Right renal pelvis (tissue), 4 donors: ENCODE measurements around the gene NPW. TPM values are rescaled to one million over a fixed set of nuclear protein-coding genes. Genes with fewer than 3 reads are reported as not detected.
"Not testable (repeated sequence)": the region's sequence is repeated elsewhere in the genome, so short reads cannot be mapped to it uniquely, and the experiment has no call there.

ENCODE experiments used
- DNase-seq, 4 donors: peaks; one replicate each; pipeline ENCODE4 v3.0.0-alpha.2; 2013; ENCODE audit warnings: low read depth in 4 of 4, low spot score in 3 of 4, missing footprints in 1 of 4
- polyA plus RNA-seq, 4 donors: library from polyadenylated mRNA; unstranded; fragments of 120-200 nt; gene quantifications; one replicate each; pipeline ENCODE4 v1.2.1, GENCODE V29; 2013; ENCODE audit not compliant: insufficient read length in 4 of 4

NPW gene
- polyA plus RNA-seq, 4 donors, result 3.8 to 10.3 (median 5.5) TPM

DNA sequence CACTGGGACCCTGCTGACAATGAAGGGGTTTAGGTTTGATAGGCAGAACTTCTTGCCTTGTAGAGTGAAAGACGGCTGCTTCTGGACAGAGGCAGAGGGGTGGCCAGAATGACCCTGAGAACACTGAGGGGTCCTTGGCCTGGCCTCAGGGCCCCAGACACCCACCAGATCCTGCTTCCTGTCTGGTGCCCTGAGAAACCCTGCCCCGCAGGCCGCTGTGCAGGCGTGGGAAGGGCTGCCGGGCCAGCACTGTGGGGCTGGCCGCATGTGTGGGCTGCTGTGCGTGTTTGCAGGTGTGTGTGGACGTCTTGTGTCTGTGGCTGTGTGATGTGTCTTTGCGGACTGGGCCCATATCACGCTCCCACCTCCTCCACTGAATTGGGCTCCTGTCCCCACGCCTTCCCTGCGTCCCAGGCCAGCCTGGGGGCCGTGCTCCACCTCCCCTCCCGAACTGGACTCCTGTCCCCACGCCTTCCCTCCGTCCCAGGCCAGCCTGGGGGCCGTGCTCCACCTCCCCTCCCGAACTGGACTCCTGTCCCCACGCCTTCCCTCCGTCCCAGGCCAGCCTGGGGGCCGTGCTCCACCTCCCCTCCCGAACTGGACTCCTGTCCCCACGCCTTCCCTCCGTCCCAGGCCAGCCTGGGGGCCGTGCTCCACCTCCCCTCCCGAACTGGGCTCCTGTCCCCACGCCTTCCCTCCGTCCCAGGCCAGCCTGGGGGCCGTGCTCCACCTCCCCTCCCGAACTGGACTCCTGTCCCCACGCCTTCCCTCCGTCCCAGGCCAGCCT lies 14.5 kb downstream of the NPW start:
- DNase-seq, result not testable (repeated sequence)

DNA sequence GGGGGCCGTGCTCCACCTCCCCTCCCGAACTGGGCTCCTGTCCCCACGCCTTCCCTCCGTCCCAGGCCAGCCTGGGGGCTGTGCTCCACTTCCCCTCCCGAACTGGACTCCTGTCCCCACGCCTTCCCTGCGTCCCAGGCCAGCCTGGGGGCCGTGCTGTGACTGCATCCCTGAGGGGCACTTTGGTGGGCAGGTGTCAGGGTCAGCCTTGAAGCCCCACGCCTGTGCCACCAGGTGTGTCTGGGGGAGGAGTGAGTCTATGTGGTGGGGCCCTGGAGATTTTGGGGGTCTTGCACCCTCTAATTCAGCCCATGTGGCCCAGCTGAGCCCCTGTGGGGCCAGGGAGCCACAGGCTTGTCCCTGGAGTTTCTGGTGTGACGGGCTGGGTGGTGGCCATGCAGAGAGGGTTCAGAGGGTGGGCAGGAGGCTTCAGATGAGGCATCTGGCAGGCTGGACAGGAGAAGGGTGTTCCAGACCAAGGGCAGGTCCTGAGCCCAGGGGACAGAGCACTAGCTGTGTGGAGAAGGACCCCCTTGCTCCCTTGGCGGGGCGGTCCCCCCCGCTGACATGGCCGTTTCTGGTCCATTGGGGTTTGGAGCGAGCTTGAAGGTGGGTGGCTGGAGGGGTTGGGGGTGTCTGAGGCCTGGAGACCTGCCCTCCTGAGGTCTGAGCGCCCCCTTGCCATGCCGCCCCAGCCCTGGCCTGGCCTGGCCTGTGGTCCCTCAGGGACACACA lies 15.3 kb downstream of the NPW start:
- DNase-seq, result no peak

DNA sequence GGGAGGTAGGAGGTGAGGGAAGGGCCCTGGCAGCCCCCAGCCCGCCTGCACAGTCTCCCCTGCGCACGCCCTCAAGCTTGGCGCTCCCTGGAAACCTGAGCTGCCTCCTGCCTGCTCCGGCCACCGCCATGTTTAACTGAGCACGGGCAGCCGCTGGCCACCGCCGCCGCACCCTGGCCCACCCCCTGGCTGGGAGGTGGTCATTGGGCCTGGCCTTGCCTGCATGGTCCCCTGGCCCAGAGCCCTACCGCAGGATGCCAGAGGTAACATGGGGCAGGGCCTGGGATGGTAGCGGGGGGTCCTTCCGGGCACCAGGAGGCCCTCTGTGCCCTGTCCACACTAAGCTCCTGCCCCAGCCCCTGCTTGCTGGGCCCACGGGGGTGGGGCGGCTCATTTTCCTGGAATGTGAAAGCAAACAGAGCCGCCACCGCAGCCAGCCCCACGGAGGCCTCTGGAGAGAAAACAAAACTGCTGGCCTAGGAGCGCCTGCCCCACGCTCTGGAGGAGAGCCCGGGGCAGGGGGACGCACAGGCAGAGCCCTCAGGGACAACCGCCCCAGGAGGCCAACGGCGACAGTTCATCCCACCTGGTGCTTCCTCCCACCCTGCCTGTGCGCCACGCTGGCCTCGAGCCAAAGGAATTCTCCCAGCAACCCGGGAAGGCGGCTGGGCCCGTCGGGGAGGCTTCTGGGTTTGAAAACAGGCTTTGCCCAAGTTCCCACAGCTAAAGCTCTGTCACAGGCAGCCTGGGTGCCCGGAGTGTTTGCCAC lies 16.0 kb downstream of the NPW start:
- peak in 1 of 4 donors; percentile 59 for DNase-seq

DNA sequence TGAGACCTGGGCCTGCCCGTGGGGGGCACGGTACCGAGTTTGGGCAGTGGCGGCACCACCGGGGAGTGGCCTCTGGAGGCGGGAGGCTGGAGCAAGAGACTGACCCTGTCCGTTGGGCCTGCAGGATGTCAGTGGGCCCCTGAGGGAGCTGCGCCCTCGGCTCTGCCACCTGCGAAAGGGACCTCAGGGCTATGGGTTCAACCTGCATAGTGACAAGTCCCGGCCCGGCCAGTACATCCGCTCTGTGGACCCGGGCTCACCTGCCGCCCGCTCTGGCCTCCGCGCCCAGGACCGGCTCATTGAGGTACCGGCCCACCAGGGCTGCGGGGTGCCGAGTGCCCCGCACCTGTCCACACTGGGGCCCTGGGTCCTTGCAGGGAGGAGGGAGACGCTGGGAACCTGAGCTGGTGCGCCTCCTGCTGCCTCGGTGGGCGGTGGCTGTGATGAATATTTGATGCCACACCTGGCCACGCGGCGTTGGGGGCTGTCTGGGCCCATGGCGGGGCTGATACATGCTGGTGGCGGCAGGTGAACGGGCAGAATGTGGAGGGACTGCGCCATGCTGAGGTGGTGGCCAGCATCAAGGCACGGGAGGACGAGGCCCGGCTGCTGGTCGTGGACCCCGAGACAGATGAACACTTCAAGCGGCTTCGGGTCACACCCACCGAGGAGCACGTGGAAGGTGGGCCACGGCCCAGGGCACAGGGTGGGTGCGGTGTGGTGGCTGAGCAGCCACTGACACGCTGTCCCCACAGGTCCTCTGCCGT lies 16.8 kb downstream of the NPW start:
- DNase-seq, result no peak

DNA sequence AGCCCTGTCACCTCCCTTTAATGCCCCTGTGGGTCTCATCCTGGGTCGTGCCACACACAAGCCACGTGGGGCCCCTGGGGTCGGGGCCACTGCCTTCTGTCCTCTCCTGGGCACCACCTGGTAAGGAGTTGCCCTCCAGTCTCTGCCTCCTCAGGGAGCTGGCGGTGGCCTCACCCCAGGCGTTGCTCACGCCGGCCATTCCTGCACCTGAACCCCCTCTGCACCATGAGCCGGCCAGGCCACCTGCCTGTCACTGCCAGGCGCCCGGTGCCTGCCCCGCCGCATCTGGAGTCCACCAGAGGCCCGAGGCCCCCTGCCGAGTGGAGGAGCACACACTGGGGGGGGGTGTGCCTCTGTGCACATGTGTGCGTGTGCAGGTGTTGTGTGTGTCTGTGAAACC lies 17.5 kb downstream of the NPW start:
- no peak for DNase-seq

DNA sequence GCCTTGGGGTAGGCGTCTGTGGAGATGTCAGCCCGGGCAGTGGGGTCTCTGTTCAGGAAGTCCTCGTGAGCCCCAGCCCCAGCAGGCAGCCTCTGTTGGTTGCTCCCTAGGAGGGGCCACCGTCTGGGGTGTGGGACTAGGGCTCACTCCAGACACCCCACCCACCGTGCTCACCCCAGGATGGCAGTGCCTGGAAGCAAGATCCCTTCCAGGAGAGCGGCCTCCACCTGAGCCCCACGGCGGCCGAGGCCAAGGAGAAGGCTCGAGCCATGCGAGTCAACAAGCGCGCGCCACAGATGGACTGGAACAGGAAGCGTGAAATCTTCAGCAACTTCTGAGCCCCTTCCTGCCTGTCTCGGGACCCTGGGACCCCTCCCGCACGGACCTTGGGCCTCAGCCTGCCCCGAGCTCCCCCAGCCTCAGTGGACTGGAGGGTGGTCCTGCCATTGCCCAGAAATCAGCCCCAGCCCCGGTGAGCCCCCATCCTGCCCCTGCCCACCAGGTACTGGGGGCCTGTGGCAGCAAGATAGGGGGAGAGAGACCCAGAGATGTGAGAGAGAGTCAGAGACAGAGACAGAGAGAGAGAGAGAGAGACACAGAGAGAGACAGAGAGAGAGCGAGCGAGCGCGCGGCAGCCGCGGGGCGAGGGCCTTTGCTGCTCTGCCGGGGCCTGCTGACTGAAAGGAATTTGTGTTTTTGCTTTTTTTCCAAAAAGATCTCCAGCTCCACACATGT lies 18.2 kb downstream of the NPW start:
- DNase-seq, result no peak

DNA sequence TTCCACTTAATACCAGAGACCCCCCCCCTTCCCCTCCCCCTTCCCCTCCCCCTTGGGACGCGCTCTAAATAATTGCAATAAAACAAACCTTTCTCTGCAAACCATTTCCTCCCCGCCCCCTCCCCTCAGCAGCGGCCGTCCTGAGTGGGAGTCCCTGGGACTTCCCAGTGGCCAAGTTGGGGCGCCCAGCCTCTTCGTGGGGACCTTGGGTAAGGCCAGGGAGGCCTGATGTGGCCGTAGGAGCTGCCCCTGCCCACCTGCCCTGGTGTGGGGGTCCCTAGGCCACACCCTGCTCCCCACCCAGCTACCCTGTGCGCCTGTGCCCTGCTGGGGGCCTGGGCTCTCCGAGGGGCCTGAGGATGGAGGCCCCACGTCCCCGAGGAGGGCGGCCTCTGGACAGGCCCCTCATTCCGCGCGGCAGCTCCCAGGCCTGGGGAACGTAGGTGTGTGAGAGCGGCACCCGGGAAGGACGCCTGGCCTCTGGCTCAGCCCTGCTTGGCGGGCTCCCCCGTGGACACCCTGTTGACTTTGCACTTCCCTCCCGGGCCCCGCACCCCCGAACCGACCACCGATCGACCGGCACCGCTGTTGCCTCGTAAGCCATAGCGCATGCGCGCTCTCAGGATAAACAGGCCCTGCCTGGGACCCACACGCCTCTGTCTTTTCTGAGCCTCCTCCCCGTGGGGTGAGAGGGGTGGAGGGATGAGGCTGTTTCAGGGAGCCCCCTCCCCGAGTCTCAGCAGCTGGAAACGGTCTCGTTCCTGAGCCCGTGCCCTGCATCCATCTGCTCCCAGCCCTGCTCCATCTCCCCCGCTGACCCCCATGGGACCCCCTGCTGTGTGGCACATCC lies 19.0 kb downstream of the NPW start:
- peak in 2 of 4 donors; percentile 58 to 59 for DNase-seq

DNA sequence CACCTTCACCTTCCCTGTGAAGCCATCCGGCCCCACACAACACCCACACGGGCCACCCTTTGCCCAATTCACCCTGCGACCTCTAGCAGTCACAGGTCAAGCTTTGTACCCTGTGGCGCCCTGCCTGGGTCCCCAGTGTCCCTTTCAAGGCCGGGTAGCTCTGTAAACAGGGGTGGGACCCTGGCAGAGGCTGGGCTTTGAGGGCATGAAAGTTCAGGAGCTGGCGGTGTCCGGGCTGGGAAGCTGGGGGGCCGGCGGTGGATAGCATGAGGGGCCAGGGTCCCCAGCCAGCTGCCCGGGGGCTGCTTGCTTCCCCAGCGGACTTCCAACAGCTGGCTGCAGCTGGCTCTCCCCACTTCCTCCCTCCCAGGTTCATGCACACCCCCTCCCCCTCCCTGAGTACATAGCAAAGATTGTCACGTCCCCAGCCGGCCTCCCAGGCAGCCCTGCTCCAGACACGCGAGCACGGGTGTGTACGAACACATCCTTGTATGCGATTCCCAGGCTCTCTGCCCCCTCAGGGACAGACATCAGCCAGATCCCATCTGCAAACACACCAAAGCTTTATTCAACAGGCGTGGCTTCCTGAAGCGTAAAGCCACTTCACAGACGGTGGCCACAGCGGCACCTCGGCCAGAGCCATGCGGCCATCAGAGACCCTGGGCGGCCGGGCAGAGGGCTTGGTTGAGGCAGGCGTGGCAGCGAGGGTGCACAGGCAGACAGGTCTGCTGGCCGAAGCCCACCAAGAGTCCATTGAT lies 19.9 kb downstream of the NPW start:
- peak; percentile 80 to 91 (median 82) for DNase-seq

DNA sequence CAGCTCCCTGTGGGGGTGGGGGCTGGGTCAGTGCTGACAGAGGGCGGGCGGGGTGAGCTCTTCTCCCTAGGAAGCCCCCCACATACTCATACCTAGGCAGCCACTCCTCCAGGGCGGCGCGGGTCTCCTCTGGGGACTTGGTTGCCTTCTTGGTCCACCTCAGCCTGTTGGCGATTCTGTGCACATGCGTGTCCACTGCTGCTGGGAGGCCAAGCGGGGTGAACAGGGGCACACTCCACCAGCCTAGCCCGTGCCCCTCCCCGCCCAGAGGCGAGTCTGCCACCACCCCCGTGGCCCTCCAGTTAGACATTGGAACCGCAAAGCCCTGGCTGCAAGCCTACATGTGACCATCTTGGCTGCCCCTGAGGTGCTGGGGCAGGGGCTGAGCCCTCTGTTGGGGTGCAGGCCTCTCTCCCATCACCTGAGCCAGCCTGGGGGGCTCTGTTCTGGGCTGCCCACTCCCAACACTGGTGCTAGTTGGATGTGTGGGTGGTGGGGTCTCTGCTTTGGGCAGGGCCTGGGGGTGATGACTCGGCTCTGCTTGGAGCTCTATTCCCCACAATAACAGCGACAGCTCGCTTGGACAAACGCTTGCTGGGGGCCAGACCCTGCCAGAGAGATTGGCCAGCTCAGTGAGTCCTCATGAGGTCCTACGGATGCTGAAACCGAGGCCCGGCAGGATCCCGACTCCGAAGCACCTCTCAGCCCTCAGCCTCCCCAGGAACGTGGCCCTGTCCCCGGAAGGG lies 20.6 kb downstream of the NPW start:
- DNase-seq, result no peak

DNA sequence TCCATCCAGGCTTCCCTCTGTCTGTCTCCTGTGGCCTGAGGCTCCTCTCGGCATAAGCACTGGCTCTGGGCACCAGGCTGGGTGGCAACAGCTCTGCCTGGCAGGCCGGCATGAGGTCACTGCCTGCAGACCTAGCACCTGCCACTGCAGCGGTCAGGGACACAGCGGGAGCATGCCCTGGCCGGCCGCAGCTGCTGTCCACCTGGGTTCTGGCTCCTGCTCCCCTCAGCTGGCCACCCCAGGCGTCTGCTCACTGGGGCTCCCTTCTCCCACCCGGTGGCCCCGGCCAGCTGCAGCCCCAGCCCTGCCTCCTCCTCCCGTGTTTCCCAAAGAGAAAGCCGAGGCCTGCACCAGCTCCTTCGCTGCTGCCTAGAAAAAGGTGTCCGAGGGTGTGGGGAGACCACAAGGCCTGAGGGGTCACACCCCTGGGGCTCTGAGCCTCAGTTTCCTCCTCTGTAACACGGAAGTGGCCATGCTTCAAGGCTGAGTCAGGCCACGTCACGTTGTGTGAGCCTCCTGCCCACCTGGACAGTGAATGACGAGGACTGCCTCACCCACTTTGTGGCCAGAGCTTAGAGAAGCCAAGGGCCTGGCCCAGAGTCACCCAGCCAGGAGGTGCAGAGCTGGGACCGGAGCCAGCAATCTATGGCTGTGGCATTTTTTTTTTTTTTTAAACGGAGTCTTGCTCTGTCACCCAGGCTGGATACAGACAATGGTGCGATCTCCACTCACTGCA lies 21.4 kb downstream of the NPW start:
- no peak for DNase-seq

DNA sequence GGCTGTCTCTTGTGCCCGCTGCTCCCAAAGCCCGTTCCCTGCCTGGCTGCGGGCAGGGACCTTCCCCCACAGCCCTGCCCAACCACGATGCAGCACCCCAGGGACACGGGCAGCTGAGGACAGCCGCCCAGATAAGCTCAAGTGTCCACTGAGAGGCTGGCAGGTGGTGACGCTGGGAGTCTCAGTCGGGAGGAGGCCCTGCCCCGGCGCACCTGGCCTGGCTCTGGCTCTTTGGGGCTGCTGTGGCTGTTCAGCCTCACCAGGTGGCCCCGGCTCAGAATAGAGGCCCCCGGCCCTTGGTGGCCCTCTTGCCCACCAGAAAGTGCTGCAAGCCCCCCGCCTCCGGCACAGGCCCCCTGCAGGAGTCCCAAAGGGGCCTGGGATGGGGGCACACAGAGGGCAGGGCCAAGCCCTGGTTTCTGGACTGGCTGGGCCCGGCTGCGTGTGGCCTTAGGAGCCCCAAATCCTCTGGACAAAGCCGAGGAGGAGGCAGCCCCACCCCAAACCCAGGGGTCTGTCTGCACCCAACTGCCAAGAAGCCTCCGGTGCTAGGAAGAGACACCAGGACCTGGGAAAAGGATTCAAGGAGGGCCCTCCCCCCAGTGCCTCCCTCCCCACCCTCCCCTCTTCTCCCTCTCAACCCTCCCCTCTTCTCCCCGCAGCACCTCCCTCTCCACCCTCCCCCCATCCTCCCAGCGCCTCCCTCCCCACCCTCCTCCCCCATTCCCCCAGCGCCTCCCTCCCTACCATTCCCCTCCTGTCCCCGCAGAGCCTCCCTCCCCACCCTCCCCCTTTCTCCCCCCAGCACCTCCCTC lies 22.8 kb downstream of the NPW start:
- DNase-seq, result no peak

DNA sequence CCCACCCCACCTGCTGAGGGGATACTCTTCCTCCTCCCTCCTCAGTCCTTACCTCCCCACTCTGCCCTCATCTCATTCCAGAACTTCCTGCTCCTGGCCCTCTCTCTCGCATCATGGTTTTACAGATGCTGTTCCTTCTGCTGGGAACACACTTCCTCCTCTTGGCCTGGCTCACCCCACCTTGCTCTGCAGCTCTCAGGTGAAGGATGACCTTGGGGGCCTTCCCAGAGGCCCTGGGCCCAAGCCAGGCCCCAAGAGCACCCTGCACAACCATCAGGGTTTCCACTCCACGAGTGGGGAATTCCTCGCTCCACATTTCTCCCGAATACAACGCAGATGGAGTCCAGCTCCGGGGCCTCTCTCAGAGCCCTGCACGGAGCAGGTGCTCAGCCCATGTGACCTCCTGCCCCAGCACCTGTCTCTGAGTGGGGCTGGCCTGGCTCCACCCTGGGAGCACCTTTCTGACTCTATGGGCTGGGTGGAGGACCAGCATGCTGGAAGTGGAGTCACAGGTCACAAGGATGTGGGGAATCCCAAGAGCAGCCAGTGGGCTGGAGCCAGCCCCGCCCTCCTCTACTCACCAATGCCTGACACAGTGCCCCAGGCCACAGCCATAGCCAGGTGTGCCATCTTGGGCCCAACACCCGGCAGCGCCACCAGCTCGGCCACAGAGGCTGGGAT lies 23.5 kb downstream of the NPW start:
- no peak for DNase-seq

DNA sequence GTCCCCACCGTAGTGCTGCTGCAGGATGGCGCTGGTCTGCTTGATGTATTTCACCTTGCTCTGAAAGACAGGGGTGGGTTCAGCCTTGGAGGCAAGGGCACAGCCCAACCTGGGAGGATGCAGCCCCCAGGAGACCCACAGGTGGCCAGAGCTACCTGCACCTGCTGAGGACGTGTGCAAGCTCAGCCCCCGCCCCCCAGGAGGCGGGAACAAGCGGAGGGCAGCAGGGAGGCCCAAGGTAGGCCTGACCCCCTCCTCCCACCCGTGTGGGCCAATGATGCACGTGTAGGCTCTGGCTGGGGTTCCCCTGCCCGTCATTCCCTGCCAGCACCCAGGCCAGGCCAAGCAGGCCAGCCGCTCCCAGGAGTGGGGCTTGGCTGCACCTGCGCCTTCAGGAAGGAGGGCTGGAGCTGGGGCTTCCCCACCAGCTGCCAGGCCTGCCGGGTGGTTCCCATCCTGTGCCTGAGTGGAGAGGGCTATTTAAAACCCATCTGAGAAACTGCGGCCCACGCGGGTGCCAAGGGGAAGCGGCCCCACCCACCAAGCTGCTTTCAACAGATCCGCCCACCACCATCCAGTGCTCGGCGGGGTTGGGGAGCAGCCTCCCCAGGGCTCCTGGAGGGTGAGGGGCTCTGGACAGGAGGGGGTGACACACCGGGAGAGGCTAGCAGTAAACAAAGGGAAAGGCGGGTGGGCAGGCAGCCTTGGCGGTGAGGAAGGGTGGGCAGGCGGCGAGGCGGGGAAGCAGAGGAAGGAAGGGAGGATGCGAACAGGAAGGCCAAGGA lies 24.3 kb downstream of the NPW start:
- no peak for DNase-seq

DNA sequence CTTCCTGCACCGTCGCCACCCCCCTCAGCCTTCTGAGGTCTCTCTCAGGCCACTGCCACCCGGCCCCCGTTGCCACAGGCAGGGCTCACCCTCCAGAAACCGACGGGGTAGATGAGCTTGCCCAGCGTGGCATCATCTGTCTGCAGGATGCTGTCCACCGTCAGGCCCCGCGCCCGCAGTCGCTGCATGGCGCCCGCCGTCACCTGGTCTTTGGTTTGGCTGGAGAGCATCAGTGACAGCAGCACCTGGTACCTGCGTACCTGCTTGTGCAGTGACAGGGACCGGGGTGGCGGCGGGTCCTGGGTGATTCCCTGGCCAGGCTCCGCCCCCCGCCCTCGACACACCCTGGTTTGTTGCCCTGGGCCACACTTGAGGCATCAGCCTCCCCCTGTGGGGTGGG lies 25.0 kb downstream of the NPW start:
- DNase-seq, result no peak
